GM18505 (cell line): ENCODE results near the gene NDUFA11.

Experiments
- ATAC-seq: cut with Tn5 transposase; IDR thresholded peaks from one replicate; pipeline ENCODE4 v1.9.1; 2021; ENCODE audit not compliant: unreplicated experiment
- POLR2A ChIP-seq: IDR thresholded peaks from 4 replicates; pipeline ENCODE4 v1.6.1; 2011; ENCODE audit warnings: borderline replicate concordance; ENCODE audit not compliant: insufficient read depth, insufficient read length; ENCODE audit errors: extremely low read depth

NDUFA11 gene

DNA sequence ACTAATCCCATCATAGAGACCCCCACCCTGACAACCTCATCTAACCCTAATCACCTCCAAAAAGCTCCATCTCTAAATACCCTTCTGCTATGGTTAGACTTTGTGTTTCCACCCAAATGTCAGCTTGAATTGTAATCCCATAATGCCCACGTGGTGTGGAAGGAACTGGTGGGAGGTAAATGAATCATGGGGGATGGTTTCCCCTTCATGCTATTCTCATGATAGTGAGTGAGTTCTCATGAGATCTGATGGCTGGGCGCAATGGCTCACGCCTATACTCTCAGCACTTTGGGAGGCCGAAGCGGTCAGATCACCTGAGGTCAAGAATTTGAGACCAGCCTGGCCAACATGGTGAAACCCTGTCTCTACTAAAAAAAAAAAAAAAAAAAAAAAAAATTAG lies 3.7 kb upstream of the NDUFA11 start:
- ATAC-seq: no peak
- no peak for TF ChIP-seq POLR2A

DNA sequence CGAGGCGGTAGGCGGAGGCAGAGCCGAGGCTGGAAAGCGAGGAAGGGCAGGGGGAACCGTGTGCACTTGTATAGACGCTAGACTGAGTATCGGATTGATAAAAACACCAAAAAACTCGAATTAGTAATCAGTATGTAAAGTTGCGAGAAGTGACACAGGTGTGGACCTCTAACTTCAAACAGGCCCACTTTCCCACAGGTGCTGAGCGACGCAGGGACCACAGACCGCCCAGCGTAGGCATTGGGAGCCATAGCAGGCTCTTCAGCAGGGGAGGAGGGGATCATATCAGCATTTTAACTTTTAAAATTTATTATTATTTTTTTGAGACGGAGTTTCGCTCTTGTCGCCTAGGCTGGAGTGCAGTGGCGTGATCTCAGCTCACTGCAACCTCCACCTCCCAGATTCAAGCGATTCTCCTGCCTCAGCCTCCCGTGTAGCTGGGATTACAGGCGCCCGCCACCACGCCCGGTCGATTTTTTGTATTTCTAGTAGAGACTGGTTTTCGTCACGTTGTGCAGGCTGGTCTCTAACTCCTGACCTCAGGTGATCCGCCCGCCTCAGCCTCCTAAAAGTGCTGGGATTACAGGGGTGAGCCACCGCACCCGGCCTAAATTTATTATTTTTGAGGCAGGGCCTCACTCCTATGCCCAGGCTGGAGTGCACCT lies 1.7 kb upstream of the NDUFA11 start:
- no peak for ATAC-seq
- TF ChIP-seq POLR2A: no peak

DNA sequence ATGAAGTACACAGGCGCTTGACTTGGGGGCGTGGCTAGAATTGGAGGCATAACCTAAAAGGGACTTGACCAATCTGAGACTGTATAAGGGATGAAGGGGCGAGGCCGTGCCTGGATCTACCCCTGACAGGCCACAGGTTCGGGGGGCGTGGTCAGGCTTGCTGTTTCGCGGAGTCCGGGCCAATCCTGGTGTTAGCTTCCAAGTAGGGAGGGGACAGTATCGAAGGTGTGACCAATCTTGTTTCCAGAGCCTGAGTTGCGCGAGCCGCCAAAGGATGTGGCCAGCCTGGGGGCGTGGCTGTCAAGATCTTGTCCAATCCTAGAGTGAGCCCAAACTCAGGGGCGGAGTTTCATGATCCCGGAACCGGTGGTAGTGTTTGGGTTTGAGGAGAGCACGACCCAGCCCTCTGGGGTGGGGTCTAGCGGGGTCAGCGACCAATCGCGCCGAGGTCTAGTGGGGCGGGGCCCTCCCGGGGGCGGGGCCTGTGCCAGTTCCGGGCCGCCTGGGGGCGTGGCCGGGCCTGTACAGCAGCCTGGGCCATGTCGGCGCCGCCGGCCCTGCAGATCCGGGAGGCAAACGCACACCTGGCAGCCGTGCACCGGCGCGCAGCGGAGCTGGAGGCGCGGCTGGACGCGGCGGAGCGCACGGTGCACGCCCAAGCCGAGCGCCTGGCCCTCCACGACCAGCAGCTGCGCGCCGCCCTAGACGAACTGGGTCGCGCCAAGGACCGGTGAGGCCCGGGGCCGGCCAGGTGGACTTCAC lies 943 bp upstream of the NDUFA11 start, which contains the start of gene VMAC:
Gene VMAC, plus strand, starts transcription at position 521 of the 762 bp plus-strand sequence. Its CDS starts 19 bp downstream, at position 540.
- TF ChIP-seq POLR2A: peak; percentile 66
- peak; percentile 67 for ATAC-seq

DNA sequence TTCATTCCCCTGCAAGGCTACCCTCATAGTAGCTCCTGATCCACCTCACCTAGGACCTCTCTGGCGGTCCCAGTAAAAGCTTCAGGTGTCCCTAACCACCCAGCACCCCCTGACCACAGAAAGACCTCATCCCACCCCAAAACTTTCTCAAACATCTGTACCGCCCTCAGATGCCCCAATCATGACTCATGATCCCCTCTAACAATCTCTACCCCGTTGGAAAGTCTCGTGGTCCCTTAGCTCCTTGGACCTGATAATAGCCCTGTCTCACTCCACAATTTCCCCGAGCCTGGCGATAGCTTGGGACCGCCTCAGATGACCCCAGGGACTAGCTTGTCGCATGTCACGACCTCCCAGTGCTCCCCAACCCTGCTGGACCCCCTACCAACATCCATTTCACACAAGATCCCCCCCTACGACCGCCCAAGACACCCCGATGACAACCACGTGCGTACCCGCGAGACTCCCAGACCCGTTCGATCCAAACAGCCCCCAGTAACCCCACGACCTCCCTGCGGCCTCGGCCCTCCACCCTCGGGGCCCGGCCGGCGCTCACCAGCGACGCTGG lies 450 bp downstream of the NDUFA11 start:
- ATAC-seq: no peak
- TF ChIP-seq POLR2A: no peak

GRCh38 chr19:5900976-5901375 lies 2.6 kb downstream of the NDUFA11 start:
- ATAC-seq: no peak
- TF ChIP-seq POLR2A: no peak

DNA sequence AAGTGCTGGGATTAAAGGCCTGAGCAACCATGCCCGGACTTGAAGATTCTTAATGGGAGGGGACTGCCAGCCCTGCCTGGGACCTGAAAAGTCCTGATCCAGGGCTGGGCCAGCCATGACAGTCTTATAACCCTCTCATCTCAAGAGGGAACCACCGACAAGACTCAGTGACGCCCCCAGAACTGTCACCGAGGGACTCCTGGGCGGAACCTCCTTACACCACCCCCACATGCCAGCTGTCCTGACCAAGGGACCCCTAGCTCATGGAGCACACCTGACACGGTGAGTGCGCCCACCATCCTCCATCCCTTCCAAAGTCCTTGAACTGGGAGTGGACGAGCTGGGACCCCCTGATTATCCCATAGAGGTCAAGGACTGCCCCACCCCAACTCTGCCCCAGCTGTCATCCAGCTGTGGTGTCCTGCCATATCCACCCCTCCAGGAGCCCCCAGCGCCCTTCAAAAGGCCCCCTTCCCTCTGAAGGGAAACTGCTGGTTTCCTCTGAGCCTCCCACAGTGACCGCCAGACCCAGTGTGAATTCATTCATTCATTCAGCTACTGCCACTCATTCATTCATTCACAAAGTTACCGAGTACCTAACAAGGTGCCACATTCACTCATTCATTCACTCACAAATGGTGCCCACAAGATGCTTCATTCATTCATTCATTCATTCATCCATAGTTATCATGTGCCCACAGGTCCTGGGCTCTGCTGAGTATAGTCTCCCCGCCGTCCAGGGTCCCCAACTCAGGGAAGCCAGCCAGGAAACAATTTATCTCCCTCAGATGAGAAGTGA lies 3.7 kb downstream of the NDUFA11 start:
- no peak for TF ChIP-seq POLR2A
- no peak for ATAC-seq

DNA sequence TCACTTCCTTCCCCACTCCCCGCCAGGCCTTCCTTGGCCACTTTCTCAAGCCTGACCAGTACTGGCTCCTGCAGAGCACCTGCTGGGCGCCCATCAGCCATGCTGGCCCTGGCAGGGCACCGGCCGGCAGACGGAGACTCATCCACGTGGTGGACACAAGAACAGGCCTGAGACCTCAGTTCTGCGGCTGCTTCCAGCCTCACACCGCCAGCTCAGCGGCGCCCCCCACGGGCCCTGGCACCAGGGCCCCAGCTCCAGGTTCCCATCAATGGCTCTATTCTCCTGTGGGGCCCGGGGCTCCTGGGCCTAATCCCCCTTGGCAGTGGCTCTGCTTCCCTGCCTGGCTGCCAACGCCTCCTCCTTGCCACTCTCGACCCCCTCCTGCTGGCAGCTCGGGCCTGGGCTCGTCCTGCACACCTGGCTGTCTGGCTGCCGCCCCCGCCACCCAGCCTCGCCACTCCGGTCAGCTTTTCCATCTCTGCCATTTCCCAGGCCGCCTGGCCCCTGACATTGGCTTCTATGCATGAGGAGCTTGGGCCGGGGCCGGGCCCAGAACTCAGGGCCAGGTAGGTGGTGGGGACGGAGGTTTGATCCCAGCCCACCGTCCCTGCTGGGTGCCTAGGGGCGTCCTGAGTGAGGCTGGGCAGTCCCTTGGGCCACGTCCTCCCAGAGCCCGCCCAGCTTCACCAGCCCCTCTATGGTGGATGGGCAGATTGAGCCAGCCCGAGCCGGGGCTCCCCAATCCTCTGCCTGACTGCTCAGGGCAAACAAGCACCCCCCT lies 6.2 kb downstream of the NDUFA11 start:
- no peak for ATAC-seq

DNA sequence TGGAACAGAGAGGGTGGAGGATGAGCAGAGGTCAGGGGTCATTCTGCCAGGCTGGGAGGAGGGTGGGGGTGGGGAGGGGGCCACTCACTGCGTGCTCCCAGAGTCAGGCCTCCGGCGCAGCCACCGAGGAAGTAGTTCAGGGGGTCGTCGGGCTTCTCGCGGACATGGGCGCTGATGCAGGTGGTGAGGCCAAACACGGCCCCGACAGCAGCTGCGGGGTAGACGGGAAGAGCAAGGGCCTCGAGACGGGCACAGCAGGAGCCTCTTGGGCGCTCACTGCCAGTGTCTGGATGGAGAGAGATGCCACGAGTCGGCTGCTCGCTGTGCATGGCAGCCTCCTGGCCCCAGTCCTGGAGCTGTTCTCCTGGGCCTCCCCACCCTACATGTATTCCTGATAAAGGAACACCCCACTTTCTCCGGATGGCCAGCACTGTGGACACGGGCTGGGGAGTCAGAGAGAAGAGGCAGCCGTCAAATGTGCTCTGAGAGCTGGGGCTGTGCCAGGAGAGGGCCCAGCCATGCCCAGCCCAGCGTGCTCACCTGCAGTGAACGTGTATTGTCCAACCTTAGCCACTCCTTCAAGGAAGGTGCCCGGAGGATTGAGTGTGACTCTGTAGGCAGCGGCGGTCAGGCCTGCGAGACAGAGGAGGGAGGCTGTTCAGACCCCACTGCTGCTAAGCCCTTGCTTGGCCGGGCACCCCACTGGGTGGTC lies 7.1 kb downstream of the NDUFA11 start:
- ATAC-seq: no peak
- TF ChIP-seq POLR2A: no peak

More for the DNA sequence above, 6.2 kb downstream of the NDUFA11 start:
- TF ChIP-seq POLR2A: no peak

DNA sequence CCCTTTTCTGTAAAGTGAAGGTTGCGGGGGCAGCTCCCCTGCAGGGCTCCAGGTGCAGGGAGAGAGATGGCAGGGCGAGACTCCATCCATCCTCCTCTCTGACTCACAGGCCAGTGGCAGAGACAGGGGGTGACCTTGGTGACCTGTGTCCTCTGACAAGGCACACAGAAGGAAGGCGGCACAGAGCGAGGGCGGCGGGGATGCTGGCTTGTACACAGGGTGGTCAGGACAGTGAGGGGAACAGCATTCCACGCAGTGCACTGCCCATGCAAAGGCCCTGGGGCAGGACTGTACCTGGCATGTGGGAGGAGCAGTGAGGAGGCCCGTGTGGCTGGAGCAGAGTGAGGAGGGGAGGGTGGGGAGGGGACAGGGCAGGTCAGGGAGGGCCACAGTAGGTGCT lies 7.7 kb downstream of the NDUFA11 start:
- ATAC-seq: no peak
- TF ChIP-seq POLR2A: no peak

DNA sequence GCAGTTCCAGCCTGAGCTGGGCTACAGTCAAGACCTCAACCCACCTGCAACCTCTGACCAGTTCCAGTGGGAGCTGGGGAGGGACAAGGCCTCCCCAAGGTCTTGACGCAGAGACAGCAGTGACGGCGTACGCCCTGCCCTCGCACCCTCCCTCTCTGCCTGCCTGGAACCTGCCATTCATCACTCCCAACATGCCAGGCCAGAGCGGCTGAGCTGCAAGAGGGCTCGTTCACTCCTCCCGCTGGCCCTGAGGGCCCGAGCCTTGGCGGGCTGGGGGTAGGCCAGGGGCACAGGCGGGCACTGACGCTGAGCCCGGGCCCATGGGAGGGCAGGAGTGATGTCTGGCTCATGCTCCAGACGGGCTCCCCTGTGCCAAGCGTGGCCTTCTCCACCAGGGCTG lies 8.2 kb downstream of the NDUFA11 start:
- ATAC-seq: no peak
- TF ChIP-seq POLR2A: no peak

- ATAC-seq: no peak
- no peak for TF ChIP-seq POLR2A
Observed at GRCh38 chr19:5894704-5895349, 8.8 kb downstream of the NDUFA11 start.
